ENCODE measurements around the gene UBXN2A.

DNA sequence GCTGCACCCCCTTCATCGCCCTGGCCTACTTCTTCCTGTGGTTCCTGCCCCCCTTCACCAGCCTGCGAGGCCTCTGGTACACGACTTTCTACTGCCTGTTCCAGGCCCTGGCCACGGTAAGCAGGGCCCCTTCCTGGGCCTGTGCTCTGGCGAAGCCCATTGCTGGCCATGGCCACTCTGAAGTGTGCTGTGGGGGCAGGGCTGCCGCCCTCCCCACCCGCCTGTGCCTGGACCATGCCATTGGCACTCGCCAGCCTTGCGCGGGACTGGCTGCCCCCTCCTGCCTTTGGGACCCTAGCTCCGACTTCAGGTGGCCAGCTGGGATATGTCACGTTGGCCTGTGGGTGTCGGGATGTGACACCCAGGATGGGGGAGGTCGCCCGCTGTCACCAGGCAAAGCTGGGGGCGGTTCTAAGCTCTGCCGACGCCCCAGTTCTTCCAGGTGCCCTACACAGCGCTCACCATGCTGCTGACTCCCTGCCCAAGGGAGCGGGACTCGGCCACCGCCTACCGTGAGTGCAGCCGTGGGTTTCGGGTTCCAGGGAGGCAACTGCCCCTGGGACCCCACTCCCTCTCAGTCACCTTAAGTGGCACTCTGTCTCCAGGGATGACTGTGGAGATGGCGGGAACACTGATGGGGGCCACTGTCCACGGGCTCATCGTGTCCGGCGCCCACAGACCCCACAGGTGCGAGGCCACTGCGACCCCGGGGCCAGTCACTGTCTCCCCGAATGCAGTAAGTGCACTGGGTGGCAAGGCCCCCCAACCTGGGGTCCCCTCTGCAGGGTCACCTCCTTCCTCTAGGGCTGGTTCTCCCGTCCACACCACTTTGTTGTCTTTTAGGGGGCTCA, 76.8 kb downstream of the UBXN2A start:
- TF ChIP-seq, protein P1, sequence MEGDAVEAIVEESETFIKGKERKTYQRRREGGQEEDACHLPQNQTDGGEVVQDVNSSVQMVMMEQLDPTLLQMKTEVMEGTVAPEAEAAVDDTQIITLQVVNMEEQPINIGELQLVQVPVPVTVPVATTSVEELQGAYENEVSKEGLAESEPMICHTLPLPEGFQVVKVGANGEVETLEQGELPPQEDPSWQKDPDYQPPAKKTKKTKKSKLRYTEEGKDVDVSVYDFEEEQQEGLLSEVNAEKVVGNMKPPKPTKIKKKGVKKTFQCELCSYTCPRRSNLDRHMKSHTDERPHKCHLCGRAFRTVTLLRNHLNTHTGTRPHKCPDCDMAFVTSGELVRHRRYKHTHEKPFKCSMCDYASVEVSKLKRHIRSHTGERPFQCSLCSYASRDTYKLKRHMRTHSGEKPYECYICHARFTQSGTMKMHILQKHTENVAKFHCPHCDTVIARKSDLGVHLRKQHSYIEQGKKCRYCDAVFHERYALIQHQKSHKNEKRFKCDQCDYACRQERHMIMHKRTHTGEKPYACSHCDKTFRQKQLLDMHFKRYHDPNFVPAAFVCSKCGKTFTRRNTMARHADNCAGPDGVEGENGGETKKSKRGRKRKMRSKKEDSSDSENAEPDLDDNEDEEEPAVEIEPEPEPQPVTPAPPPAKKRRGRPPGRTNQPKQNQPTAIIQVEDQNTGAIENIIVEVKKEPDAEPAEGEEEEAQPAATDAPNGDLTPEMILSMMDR (IDR thresholded peaks at IDR 0.05) = no peak
- TF ChIP-seq POLR2A (IDR thresholded peaks at IDR 0.05) = no peak

Measured in body of pancreas (tissue), 4 donors.